GM23338 (cell line): ENCODE measurements around the gene PAMR1. TPM values are rescaled to one million over a fixed set of nuclear protein-coding genes. Genes with fewer than 3 reads are reported as not detected.

Experiments used
- ATAC-seq: fragments of 200-7000 bp; cut with Tn5 transposase; 3 replicates; pipeline ENCODE4 v1.9.1; 2020
- DNase-seq: peaks from one replicate; pipeline ENCODE4 v3.0.0-alpha.2; 2015; ENCODE audit warnings: low spot score
- H2AFZ ChIP-seq: fragments of 200-600 bp; sonication (generic); 2 replicates; pipeline ENCODE4 v1.8.0; 2016; ENCODE audit warnings: antibody characterized with exemption, mild to moderate bottlenecking, moderate library complexity
- H3F3A ChIP-seq: fragments of 200-600 bp; sonication (generic); replicated peaks from 2 replicates; pipeline ENCODE4 v1.8.0; 2017; ENCODE audit warnings: antibody characterized with exemption, mixed run types, low read depth
- H3K27ac ChIP-seq: fragments of 200-600 bp; sonication (generic); 2 replicates; pipeline ENCODE4 v1.6.1; 2016; ENCODE audit warnings: low read depth
- H3K27me3 ChIP-seq: fragments of 200-600 bp; sonication (generic); 2 replicates; pipeline ENCODE4 v1.8.0; 2016; ENCODE audit warnings: mild to moderate bottlenecking, mixed run types, moderate library complexity; ENCODE audit not compliant: insufficient read depth
- H3K36me3 ChIP-seq: fragments of 200-600 bp; sonication (generic); 2 replicates; pipeline ENCODE4 v1.8.0; 2016; ENCODE audit warnings: mild to moderate bottlenecking; ENCODE audit not compliant: insufficient read depth
- H3K4me1 ChIP-seq: fragments of 200-600 bp; sonication (generic); 2 replicates; pipeline ENCODE4 v1.8.0; 2016; ENCODE audit warnings: mild to moderate bottlenecking, moderate library complexity; ENCODE audit not compliant: insufficient read depth
- H3K4me2 ChIP-seq: fragments of 200-600 bp; sonication (generic); 2 replicates; pipeline ENCODE4 v1.7.1; 2017; ENCODE audit warnings: mixed run types
- H3K4me3 ChIP-seq: fragments of 200-600 bp; sonication (generic); 2 replicates; pipeline ENCODE4 v1.6.1; 2016; ENCODE audit warnings: mixed run types
- H3K79me2 ChIP-seq: fragments of 200-600 bp; sonication (generic); replicated peaks from 2 replicates; pipeline ENCODE4 v1.8.0; 2017; ENCODE audit warnings: mild to moderate bottlenecking; ENCODE audit not compliant: insufficient read depth
- H3K9me2 ChIP-seq: fragments of 200-600 bp; sonication (generic); 2 replicates; pipeline ENCODE4 v1.8.0; 2017; ENCODE audit not compliant: insufficient read depth
- H4K20me1 ChIP-seq: fragments of 200-600 bp; sonication (generic); replicated peaks from 2 replicates; pipeline ENCODE4 v1.8.0; 2017; ENCODE audit warnings: mild to moderate bottlenecking; ENCODE audit not compliant: insufficient read depth
- H3K27ac Mint-ChIP-seq: 2 replicates; pipeline ENCODE4 v1.8.0; 2020; ENCODE audit warnings: inconsistent platforms, mild to moderate bottlenecking, moderate library complexity, mixed read lengths
- H3K27me3 Mint-ChIP-seq: 3 replicates; pipeline ENCODE4 v1.8.0; 2022; ENCODE audit warnings: low read depth, mild to moderate bottlenecking, moderate library complexity, mixed read lengths, inconsistent platforms; ENCODE audit not compliant: insufficient read depth, poor library complexity
- H3K36me3 Mint-ChIP-seq: 3 replicates; pipeline ENCODE4 v1.8.0; 2021; ENCODE audit warnings: low read depth, mild to moderate bottlenecking, inconsistent platforms, moderate library complexity, mixed read lengths
- H3K4me1 Mint-ChIP-seq: 3 replicates; pipeline ENCODE4 v1.8.0; 2020; ENCODE audit warnings: mild to moderate bottlenecking, inconsistent platforms, mixed read lengths
- H3K4me3 Mint-ChIP-seq: 3 replicates; pipeline ENCODE4 v1.8.0; 2021; ENCODE audit warnings: moderate library complexity, mild to moderate bottlenecking, inconsistent platforms, mixed read lengths
- H3K9me3 Mint-ChIP-seq: 3 replicates; pipeline ENCODE4 v1.8.0; 2020; ENCODE audit warnings: moderate library complexity, mild to moderate bottlenecking, inconsistent platforms, mixed read lengths
- CREB1 ChIP-seq: fragments of 250-450 bp; sonication (Bioruptor Pico); IDR thresholded peaks from 2 replicates; pipeline ENCODE4 v1.5.0; 2020; ENCODE audit warnings: low read depth, mild to moderate bottlenecking, moderate library complexity
- CTCF ChIP-seq, 2 experiments: fragments of 200-600 bp in 1 of 2; sonication (generic) in 1 of 2; conservative IDR thresholded peaks; 2 replicates each; pipeline versions ENCODE4 v1.5.1 to v1.6.1; 2016 to 2017; ENCODE audit warnings: antibody characterized with exemption in 2 of 2, low read depth in 2 of 2, mild to moderate bottlenecking in 2 of 2, moderate library complexity in 1 of 2
- EZH2 ChIP-seq: fragments of 200-600 bp; sonication (generic); IDR thresholded peaks from one replicate; pipeline ENCODE4 v1.8.0; 2017; ENCODE audit warnings: antibody characterized with exemption, mild to moderate bottlenecking, low read depth; ENCODE audit not compliant: unreplicated experiment
- JUNB ChIP-seq: IDR thresholded peaks from one replicate; pipeline ENCODE4 v1.6.1; 2016; ENCODE audit warnings: antibody characterized with exemption; ENCODE audit not compliant: unreplicated experiment
- NANOG ChIP-seq: IDR thresholded peaks from 2 replicates; pipeline ENCODE4 v1.6.1; 2016; ENCODE audit warnings: antibody characterized with exemption, borderline replicate concordance
- POLR2AphosphoS5 ChIP-seq: IDR thresholded peaks from 2 replicates; pipeline ENCODE4 v1.6.1; 2016; ENCODE audit warnings: antibody characterized with exemption, low read depth
- REST ChIP-seq: IDR thresholded peaks from one replicate; pipeline ENCODE4 v1.6.1; 2018; ENCODE audit warnings: antibody characterized with exemption; ENCODE audit not compliant: unreplicated experiment
- STAT1 ChIP-seq: IDR thresholded peaks from one replicate; pipeline ENCODE4 v1.6.1; 2016; ENCODE audit warnings: antibody characterized with exemption; ENCODE audit not compliant: unreplicated experiment
- ZNF114 ChIP-seq: fragments of 250-450 bp; sonication (Bioruptor Pico); IDR thresholded peaks from 2 replicates; pipeline ENCODE4 v1.5.0; 2020; ENCODE audit warnings: mild to moderate bottlenecking, moderate library complexity
- ZNF331 ChIP-seq: fragments of 250-450 bp; sonication (Bioruptor Pico); IDR thresholded peaks from 2 replicates; pipeline ENCODE4 v1.5.0; 2020; ENCODE audit warnings: low read depth, mild to moderate bottlenecking, moderate library complexity
- polyA plus RNA-seq: library from polyadenylated mRNA; unstranded; fragments of >200 nt; fragmentation: Nextera tagmentation; extraction: Ambion mirVana; gene quantifications from 2 replicates; pipeline ENCODE4 v1.2.1, GENCODE V29; 2016
- total RNA-seq: library from RNA; depleted of rRNA; stranded (reverse); fragments of >200 nt; shearing (Covaris generic); gene quantifications from 2 replicates; pipeline ENCODE4 v1.2.3, GENCODE V29; 2014
- TF ChIP-seq, protein P1 (sequence below): fragments of 250-450 bp; sonication (Bioruptor Pico); IDR thresholded peaks from 2 replicates; pipeline ENCODE4 v1.5.0; 2020; ENCODE audit warnings: mild to moderate bottlenecking, moderate library complexity

The PAMR1 gene
- total and polyA plus RNA-seq, 2 experiments from 2014 or later: 1.6 to 3.1 TPM

DNA sequence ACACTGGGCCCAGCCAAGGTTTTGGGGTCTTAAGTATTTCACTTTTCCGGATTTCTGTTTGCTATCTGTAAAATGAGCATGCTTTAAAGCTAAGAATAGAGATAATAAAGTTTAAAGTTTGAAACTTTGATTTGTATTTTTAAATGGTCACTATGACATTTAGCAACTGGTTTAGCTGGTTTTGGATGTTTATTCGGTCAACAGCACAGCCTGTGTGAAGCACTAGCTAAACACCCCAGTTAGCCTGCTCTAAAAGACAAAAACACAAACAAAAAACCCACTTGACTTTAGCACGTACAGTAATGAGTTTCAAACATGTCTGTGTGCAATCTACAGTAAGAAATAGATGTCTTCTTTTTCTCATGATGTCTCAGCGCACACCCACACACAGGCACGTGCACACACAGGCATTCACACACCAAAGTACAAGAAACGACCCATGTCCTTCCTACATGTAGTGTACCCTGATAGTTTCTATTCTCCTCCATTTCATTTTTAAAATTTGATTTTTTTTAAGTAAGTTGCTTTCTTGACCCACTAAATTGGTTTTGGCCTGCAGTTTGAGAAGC is 135.4 kb downstream of the PAMR1 start (continued):
- TF ChIP-seq CTCF (conservative IDR thresholded peaks at IDR 0.05; ENCODE audit: low read depth in 2 of 2): no peak
- no peak for TF ChIP-seq STAT1
- TF ChIP-seq EZH2: no peak
- no peak for TF ChIP-seq POLR2AphosphoS5

DNA sequence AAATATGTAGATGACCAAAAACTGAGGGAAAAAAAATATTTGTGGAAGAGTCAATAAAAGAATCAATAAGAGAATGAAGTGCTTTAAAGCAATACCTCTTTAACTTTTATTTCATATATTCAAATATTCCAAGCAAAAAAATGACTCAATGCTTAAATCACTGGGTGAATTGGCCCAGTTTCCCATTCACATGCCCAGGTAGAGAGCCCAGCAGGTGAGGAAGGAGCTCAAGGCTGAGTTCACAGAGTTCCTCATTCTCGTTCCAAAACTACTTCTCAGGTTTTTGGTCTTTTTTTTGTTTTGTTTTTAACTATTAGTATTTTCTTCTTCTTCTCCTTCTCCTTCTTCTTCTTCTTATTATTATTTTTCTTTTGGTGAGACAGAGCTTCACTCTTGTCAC is 136.3 kb downstream of the PAMR1 start:
- TF ChIP-seq EZH2 (no peak), ZNF114 (CRISPR knock-in tag) (no peak), ZNF331 (CRISPR knock-in tag) (no peak), REST (no peak), POLR2AphosphoS5 (no peak), NANOG (no peak), CTCF (conservative IDR thresholded peaks at IDR 0.05; ENCODE audit: low read depth in 2 of 2) (no peak), JUNB (no peak), CREB1 (no peak)
- TF ChIP-seq, protein P1, sequence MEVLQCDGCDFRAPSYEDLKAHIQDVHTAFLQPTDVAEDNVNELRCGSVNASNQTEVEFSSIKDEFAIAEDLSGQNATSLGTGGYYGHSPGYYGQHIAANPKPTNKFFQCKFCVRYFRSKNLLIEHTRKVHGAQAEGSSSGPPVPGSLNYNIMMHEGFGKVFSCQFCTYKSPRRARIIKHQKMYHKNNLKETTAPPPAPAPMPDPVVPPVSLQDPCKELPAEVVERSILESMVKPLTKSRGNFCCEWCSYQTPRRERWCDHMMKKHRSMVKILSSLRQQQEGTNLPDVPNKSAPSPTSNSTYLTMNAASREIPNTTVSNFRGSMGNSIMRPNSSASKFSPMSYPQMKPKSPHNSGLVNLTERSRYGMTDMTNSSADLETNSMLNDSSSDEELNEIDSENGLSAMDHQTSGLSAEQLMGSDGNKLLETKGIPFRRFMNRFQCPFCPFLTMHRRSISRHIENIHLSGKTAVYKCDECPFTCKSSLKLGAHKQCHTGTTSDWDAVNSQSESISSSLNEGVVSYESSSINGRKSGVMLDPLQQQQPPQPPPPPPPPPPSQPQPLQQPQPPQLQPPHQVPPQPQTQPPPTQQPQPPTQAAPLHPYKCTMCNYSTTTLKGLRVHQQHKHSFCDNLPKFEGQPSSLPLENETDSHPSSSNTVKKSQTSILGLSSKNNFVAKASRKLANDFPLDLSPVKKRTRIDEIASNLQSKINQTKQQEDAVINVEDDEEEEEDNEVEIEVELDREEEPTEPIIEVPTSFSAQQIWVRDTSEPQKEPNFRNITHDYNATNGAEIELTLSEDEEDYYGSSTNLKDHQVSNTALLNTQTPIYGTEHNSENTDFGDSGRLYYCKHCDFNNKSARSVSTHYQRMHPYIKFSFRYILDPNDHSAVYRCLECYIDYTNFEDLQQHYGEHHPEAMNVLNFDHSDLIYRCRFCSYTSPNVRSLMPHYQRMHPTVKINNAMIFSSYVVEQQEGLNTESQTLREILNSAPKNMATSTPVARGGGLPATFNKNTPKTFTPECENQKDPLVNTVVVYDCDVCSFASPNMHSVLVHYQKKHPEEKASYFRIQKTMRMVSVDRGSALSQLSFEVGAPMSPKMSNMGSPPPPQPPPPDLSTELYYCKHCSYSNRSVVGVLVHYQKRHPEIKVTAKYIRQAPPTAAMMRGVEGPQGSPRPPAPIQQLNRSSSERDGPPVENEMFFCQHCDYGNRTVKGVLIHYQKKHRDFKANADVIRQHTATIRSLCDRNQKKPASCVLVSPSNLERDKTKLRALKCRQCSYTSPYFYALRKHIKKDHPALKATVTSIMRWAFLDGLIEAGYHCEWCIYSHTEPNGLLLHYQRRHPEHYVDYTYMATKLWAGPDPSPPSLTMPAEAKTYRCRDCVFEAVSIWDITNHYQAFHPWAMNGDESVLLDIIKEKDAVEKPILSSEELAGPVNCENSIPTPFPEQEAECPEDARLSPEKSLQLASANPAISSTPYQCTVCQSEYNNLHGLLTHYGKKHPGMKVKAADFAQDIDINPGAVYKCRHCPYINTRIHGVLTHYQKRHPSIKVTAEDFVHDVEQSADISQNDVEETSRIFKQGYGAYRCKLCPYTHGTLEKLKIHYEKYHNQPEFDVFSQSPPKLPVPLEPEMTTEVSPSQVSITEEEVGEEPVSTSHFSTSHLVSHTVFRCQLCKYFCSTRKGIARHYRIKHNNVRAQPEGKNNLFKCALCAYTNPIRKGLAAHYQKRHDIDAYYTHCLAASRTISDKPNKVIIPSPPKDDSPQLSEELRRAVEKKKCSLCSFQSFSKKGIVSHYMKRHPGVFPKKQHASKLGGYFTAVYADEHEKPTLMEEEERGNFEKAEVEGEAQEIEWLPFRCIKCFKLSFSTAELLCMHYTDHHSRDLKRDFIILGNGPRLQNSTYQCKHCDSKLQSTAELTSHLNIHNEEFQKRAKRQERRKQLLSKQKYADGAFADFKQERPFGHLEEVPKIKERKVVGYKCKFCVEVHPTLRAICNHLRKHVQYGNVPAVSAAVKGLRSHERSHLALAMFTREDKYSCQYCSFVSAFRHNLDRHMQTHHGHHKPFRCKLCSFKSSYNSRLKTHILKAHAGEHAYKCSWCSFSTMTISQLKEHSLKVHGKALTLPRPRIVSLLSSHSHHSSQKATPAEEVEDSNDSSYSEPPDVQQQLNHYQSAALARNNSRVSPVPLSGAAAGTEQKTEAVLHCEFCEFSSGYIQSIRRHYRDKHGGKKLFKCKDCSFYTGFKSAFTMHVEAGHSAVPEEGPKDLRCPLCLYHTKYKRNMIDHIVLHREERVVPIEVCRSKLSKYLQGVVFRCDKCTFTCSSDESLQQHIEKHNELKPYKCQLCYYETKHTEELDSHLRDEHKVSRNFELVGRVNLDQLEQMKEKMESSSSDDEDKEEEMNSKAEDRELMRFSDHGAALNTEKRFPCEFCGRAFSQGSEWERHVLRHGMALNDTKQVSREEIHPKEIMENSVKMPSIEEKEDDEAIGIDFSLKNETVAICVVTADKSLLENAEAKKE (CRISPR knock-in tag): no peak
- Histone ChIP-seq H3K27me3 (no peaks in the 10 kb centered on the region), H3K27ac (no peak overlapping the region), H3K9me2 (no peaks in the 10 kb centered on the region), H3K36me3 (no peaks in the 10 kb centered on the region), H4K20me1 (no peaks in the 10 kb centered on the region), H3K4me1 (no peaks in the 10 kb centered on the region), H3K4me3 (no peak overlapping the region), H3K4me2 (no peak overlapping the region), H3F3A (no peaks in the 10 kb centered on the region), H3K79me2 (no peaks in the 10 kb centered on the region), H2AFZ (no peak overlapping the region)
- Mint-ChIP-seq H3K9me3 (no peaks in the 10 kb centered on the region), H3K36me3 (no peaks in the 10 kb centered on the region), H3K27me3 (peaks cover 5% of the 10 kb centered on the region), H3K4me3 (no peak overlapping the region), H3K27ac (no peak overlapping the region), H3K4me1 (peaks cover 6% of the 10 kb centered on the region; the same call in 2 of the 3 replicates)
- no peak for ATAC-seq
- DNase-seq: no peak
